Stomach (tissue), 9 donors: ENCODE results near the gene CNDP2. TPM values are rescaled to one million over a fixed set of nuclear protein-coding genes. Genes with fewer than 3 reads are reported as not detected.
A peak's percentile ranks its signal among the peaks of the same experiment; 100 is the strongest.

Source experiments
- DNase-seq, 2 donors: peaks; one replicate each; pipeline versions ENCODE4 v3.0.0 to v3.0.0-alpha.2; 2013 to 2019
- H3K27ac ChIP-seq, 5 donors: fragments of 200-600 bp in 4 of 5; sonication (generic) in 4 of 5; one replicate each; pipeline ENCODE4 v1.5.1; 2013 to 2019; ENCODE audit warnings: mild to moderate bottlenecking in 1 of 5, moderate library complexity in 1 of 5
- H3K27me3 ChIP-seq, 3 donors: fragments of 200-600 bp; sonication (generic); one replicate each; pipeline ENCODE4 v1.5.1; 2017 to 2019; ENCODE audit warnings: mixed run types in 1 of 3
- H3K36me3 ChIP-seq, 4 donors: fragments of 200-600 bp; sonication (generic); 1 replicate in 3 of 4; 2 replicates in 1 of 4; pipeline ENCODE4 v1.5.1; 2016 to 2019
- H3K4me1 ChIP-seq, 4 donors: fragments of 200-600 bp; sonication (generic); one replicate each; pipeline ENCODE4 v1.5.1; 2016 to 2019
- H3K4me3 ChIP-seq, 4 donors: fragments of 200-600 bp; sonication (generic) in 3 of 4; one replicate each; pipeline ENCODE4 v1.5.1; 2016 to 2019; ENCODE audit warnings: mild to moderate bottlenecking in 1 of 4
- H3K9me3 ChIP-seq, 4 donors: fragments of 200-600 bp; sonication (generic); one replicate each; pipeline ENCODE4 v1.5.1; 2016 to 2019
- CTCF ChIP-seq, 7 experiments: fragments of 450-650 bp in 4 of 7; fragments of 200-600 bp in 3 of 7; sonication (generic) in 3 of 7; IDR thresholded peaks; one replicate each; pipeline ENCODE4 v1.5.1; 2016 to 2019; ENCODE audit warnings: antibody characterized with exemption in 7 of 7, control low read depth in 2 of 7, mild to moderate bottlenecking in 1 of 7
- EP300 ChIP-seq: sonication (generic); formaldehyde crosslinking; IDR thresholded peaks from one replicate; pipeline ENCODE4 v1.6.1; 2017; ENCODE audit warnings: antibody characterized with exemption
- POLR2A ChIP-seq, 4 donors: fragments of 450-650 bp; IDR thresholded peaks; one replicate each; pipeline ENCODE4 v1.6.1; 2016; ENCODE audit warnings: antibody characterized with exemption in 4 of 4, control low read depth in 2 of 4, mild to moderate bottlenecking in 1 of 4, moderate library complexity in 1 of 4
- POLR2AphosphoS5 ChIP-seq, 3 donors: sonication (generic); formaldehyde crosslinking; IDR thresholded peaks; one replicate each; pipeline ENCODE4 v1.6.1; 2016; ENCODE audit warnings: antibody characterized with exemption in 3 of 3
- WGBS, 5 donors: extraction: QIAGEN DNeasy Blood & Tissue Kit in 3 of 5; methylation state at CpG; one replicate each; pipeline versions ENCODE4 v1.1.5 to v1.1.7; 2013 to 2018; 5-methylcytosine and 5-hydroxymethylcytosine counted together
- intact Hi-C: fragments of 100-400 bp; cut with DNase I; formaldehyde crosslinking; loops from one replicate; pipeline ENCODE4 v1.15.1; 2023; ENCODE audit warnings: low total_unique reads
- polyA plus RNA-seq, 3 donors: library from polyadenylated mRNA; stranded (reverse); fragments of 200-250 nt; gene quantifications; one replicate each; pipeline ENCODE4 v1.2.3, GENCODE V29; 2013
- total RNA-seq, 5 donors: library from RNA; depleted of rRNA; stranded (reverse); fragments of >200 nt; gene quantifications; one replicate each; pipeline versions ENCODE4 v1.1.0 to v1.2.3, GENCODE V29; 2014 to 2016
- donor health status: healthy with polysubstance abuse.
- donor health status: Bipolar disorder and iron deficiency.
- donor health status: healthy.

CNDP2 gene
- total and polyA plus RNA-seq, 8 donors: 12.8 to 204 (median 113) TPM

GRCh38 chr18:74494514-74494913, 1.6 kb upstream of the CNDP2 start:
- intact Hi-C loops: no loop called here

GRCh38 chr18:74496508-74497323, 553 bp downstream of the CNDP2 start:
- Histone ChIP-seq H3K4me1 (peaks cover 31 to 57% (median 41%) of the 10 kb centered on the region in 4 donors), H3K27me3 (no peaks in the 10 kb centered on the region), H3K36me3 (peaks cover 2 to 10% (median 8%) of the 10 kb centered on the region in 4 donors), H3K4me3 (peak overlapping the region; percentile 63 to 85 (median 82)), H3K9me3 (no peaks in the 10 kb centered on the region), H3K27ac (peak overlapping the region; percentile 85 to 99 (median 94))
- TF ChIP-seq EP300: no peak
- peak in 3 of 7 experiments; percentile 10 to 27 (median 20) for TF ChIP-seq CTCF (IDR thresholded peaks at IDR 0.05)
- no peak for TF ChIP-seq POLR2AphosphoS5 (IDR thresholded peaks at IDR 0.05)
- peak in 1 of 4 donors; percentile 45 for TF ChIP-seq POLR2A (IDR thresholded peaks at IDR 0.05)
- 2 to 4% (median 4%) methylated on average over 24 to 48 of the region's 48 CpGs for WGBS, 5 donors
- intact Hi-C loops: no loop called here
- peak; percentile 69 to 85 for DNase-seq

More at GRCh38 chr18:74494514-74494913, 1.6 kb upstream of the CNDP2 start:
- Histone ChIP-seq H3K27me3 (no peaks in the 10 kb centered on the region), H3K27ac (no peak overlapping the region), H3K36me3 (no peaks in the 10 kb centered on the region), H3K9me3 (no peaks in the 10 kb centered on the region), H3K4me3 (no peak overlapping the region), H3K4me1 (peaks cover 20 to 36% (median 31%) of the 10 kb centered on the region in 4 donors)
- DNase-seq: no peak
- 34 to 64% (median 44%) methylated on average over 1 of the region's 1 CpG for WGBS, 5 donors
- TF ChIP-seq POLR2AphosphoS5 (IDR thresholded peaks at IDR 0.05): no peak
- TF ChIP-seq POLR2A (IDR thresholded peaks at IDR 0.05): no peak
- no peak for TF ChIP-seq CTCF (IDR thresholded peaks at IDR 0.05)
- TF ChIP-seq EP300: no peak

- peaks cover 34 to 58% (median 46%) of the 10 kb centered on the region in 4 donors for H3K4me1 ChIP-seq
- H3K4me3 ChIP-seq: peak overlapping the region in 3 of 4 donors; percentile 63 to 85 (median 79)
- H3K27ac ChIP-seq: peak overlapping the region; percentile 30 to 99 (median 90)
- no peak for DNase-seq
- intact Hi-C loops: no loop called here
- no peaks in the 10 kb centered on the region for H3K9me3 ChIP-seq
- no peak for TF ChIP-seq POLR2AphosphoS5 (IDR thresholded peaks at IDR 0.05)
- no peak for TF ChIP-seq CTCF (IDR thresholded peaks at IDR 0.05)
- TF ChIP-seq EP300: no peak
- no peak for TF ChIP-seq POLR2A (IDR thresholded peaks at IDR 0.05)
- H3K27me3 ChIP-seq: no peaks in the 10 kb centered on the region
- WGBS, 5 donors: 80 to 88% (median 82%) methylated on average over 8 of the region's 8 CpGs
- H3K36me3 ChIP-seq: peaks cover 7 to 16% (median 14%) of the 10 kb centered on the region in 4 donors
Measured at GRCh38 chr18:74497324-74497676, 1.1 kb downstream of the CNDP2 start.

GRCh38 chr18:74497778-74498177, 1.6 kb downstream of the CNDP2 start:
- Histone ChIP-seq H3K9me3 (no peaks in the 10 kb centered on the region), H3K27ac (peak overlapping the region in 4 of 5 donors; percentile 85 to 99 (median 92)), H3K36me3 (peaks cover 11 to 21% (median 18%) of the 10 kb centered on the region in 4 donors), H3K4me1 (peaks cover 34 to 61% (median 47%) of the 10 kb centered on the region in 4 donors), H3K27me3 (no peaks in the 10 kb centered on the region), H3K4me3 (peak overlapping the region in 1 of 4 donors; percentile 85)
- DNase-seq: no peak
- intact Hi-C loops: no loop called here
- TF ChIP-seq CTCF (IDR thresholded peaks at IDR 0.05): no peak
- TF ChIP-seq EP300: no peak
- no peak for TF ChIP-seq POLR2A (IDR thresholded peaks at IDR 0.05)
- TF ChIP-seq POLR2AphosphoS5 (IDR thresholded peaks at IDR 0.05): no peak
- WGBS, 5 donors: 70 to 75% (median 72%) methylated on average over 3 of the region's 3 CpGs
